ENCODE results near the gene RASSF7. TPM values are rescaled to one million over a fixed set of nuclear protein-coding genes. Genes with fewer than 3 reads are reported as not detected.

The RASSF7 gene
- total and polyA plus RNA-seq, 10 of the 15 experiments (the other 5 are each of a cell fraction or from before 2014, with no cell fraction given): 0.39 to 29.7 (median 13.2) TPM

GRCh38 chr11:581342-581741, 20.6 kb downstream of the RASSF7 start:
- CTCF ChIA-PET: interaction anchor here (0.6 kb wide), 1 partner anchor 32 kb away, joined by 3 read pairs; no protein-coding TSS in a partner anchor
- in situ Hi-C loops (cut with MboI): no loop called here

DNA sequence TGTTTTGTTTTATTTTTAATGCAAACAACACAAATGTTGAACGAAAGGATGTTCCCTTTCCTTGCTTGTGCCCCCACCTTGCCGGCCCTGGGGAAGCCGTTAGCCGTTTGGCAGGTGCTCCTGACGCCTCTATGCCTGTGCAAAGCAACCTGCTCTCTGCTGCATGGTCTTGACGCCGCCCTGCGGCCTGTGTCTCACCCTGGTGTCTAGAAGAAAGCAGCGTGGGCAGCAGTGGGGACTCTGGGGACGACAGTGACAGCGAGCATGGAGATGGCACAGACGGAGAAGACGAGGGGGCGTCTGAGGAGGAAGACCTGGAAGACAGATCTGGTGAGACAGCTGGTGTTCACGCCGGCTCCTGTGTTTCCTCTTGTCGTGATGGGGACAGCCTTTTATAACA, 21.0 kb downstream of the RASSF7 start:
- SMC1A ChIA-PET (ENCODE audit: uncharacterized antibody, unreplicated experiment): no interaction called here

More at GRCh38 chr11:581342-581741, 20.6 kb downstream of the RASSF7 start:
- Histone ChIP-seq H3K4me1 (ENCODE audit: control insufficient read depth, insufficient read depth, low read length) (peaks cover 12% of the 10 kb centered on the region), H3K9ac (ENCODE audit: control insufficient read depth, insufficient read depth, low read length) (no peak overlapping the region), H3K79me2 (ENCODE audit: control insufficient read depth, insufficient read depth, low read length) (peaks cover 51% of the 10 kb centered on the region), H3K4me3 (no peak overlapping the region), H3K27ac (ENCODE audit: control insufficient read depth, insufficient read depth) (no peak overlapping the region), H4K20me1 (ENCODE audit: control insufficient read depth, insufficient read depth) (peaks cover 28% of the 10 kb centered on the region), H3K4me2 (ENCODE audit: control insufficient read depth, insufficient read depth) (no peak overlapping the region), H3K9me3 (replicated peaks; ENCODE audit: control insufficient read depth, insufficient read depth, low read length) (no peaks in the 10 kb centered on the region), H3K36me3 (ENCODE audit: control insufficient read depth in 2 of 2, insufficient read depth in 2 of 2, low read length in 1 of 2) (peaks cover 9 to 19% of the 10 kb centered on the region in 2 experiments), H3K27me3 (replicated peaks in 1 of 2; ENCODE audit: control insufficient read depth in 2 of 2, insufficient read depth in 2 of 2, low read length in 1 of 2) (no peaks in the 10 kb centered on the region), H2AFZ (ENCODE audit: control insufficient read depth, low read depth, low read length) (no peak overlapping the region)
- no peak for FAIRE-seq
- no peak for ATAC-seq
- POLR2A ChIA-PET: interaction anchor here (0.8 kb wide), 1 partner anchor 123 kb away, joined by 4 read pairs; no protein-coding TSS in a partner anchor
- no TSS peak for BruUV-seq (replicated peaks)
- SMC1A ChIA-PET (ENCODE audit: uncharacterized antibody, unreplicated experiment): no interaction called here
- TF ChIP-seq ETV6 (conservative IDR thresholded peaks at IDR 0.05 in 1 of 2, IDR thresholded peaks at IDR 0.05 in 1 of 2; ENCODE audit: borderline replicate concordance in 1 of 2, low read depth in 1 of 2): no peak
- TF ChIP-seq PAX5 (IDR thresholded peaks at IDR 0.05; ENCODE audit: borderline replicate concordance, low read depth, low read length): no peak
- no peak for TF ChIP-seq GABPA (IDR thresholded peaks at IDR 0.05; ENCODE audit: low read depth)
- TF ChIP-seq, protein P1, sequence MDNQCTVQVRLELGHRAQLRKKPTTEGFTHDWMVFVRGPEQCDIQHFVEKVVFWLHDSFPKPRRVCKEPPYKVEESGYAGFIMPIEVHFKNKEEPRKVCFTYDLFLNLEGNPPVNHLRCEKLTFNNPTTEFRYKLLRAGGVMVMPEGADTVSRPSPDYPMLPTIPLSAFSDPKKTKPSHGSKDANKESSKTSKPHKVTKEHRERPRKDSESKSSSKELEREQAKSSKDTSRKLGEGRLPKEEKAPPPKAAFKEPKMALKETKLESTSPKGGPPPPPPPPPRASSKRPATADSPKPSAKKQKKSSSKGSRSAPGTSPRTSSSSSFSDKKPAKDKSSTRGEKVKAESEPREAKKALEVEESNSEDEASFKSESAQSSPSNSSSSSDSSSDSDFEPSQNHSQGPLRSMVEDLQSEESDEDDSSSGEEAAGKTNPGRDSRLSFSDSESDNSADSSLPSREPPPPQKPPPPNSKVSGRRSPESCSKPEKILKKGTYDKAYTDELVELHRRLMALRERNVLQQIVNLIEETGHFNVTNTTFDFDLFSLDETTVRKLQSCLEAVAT (IDR thresholded peaks at IDR 0.05): no peak
- no peak for TF ChIP-seq ESRRA (IDR thresholded peaks at IDR 0.05; ENCODE audit: low read length)
- TF ChIP-seq ZZZ3 (IDR thresholded peaks at IDR 0.05; ENCODE audit: control insufficient read depth, insufficient read length, low read depth): no peak
- no peak for DNase-seq (ENCODE audit: low read depth, low spot score)
- WGBS (ENCODE audit: insufficient coverage, insufficient replicate concordance, low lambda C conversion rate, missing lambda C conversion rate): 98% methylated on average over 14 of the region's 14 CpGs
- intact Hi-C loops (cut with micrococcal nuclease; ENCODE audit: unreplicated experiment): no loop called here
- RAD21 ChIA-PET (ENCODE audit: unreplicated experiment): no interaction called here

More for the DNA sequence above, 21.0 kb downstream of the RASSF7 start:
- ChIA-PET RAD21 (ENCODE audit: unreplicated experiment) (no interaction called here), POLR2A (no interaction called here), CTCF (interaction anchor here (0.6 kb wide), 1 partner anchor 32 kb away, joined by 3 read pairs; no protein-coding TSS in a partner anchor)
- WGBS (ENCODE audit: insufficient coverage, insufficient replicate concordance, low lambda C conversion rate, missing lambda C conversion rate): 95% methylated on average over 17 of the region's 17 CpGs
- no peak for FAIRE-seq
- H3K9me3 ChIP-seq (replicated peaks; ENCODE audit: control insufficient read depth, insufficient read depth, low read length): no peaks in the 10 kb centered on the region
- TF ChIP-seq SIX5 (IDR thresholded peaks at IDR 0.05; ENCODE audit: low read depth, low read length, severe bottlenecking): no peak
- TF ChIP-seq SREBF1 (IDR thresholded peaks at IDR 0.05; ENCODE audit: low read length): no peak
- TF ChIP-seq BCLAF1 (IDR thresholded peaks at IDR 0.05): no peak
- TF ChIP-seq PAX5 (IDR thresholded peaks at IDR 0.05; ENCODE audit: borderline replicate concordance, low read depth, low read length): no peak
- TF ChIP-seq USF2 (IDR thresholded peaks at IDR 0.05; ENCODE audit: borderline replicate concordance, low read depth, low read length): no peak
- no peak for TF ChIP-seq RELA (IDR thresholded peaks at IDR 0.05; ENCODE audit: borderline replicate concordance, partially characterized antibody)
- no peak for TF ChIP-seq NBN (IDR thresholded peaks at IDR 0.05)
- TF ChIP-seq MXI1 (IDR thresholded peaks at IDR 0.05; ENCODE audit: low read depth, low read length): no peak
- no peak overlapping the region for H3K27ac ChIP-seq (ENCODE audit: control insufficient read depth, insufficient read depth)
- intact Hi-C loops (cut with micrococcal nuclease; ENCODE audit: unreplicated experiment): no loop called here
- H3K4me1 ChIP-seq (ENCODE audit: control insufficient read depth, insufficient read depth, low read length): peaks cover 12% of the 10 kb centered on the region
- no peak overlapping the region for H2AFZ ChIP-seq (ENCODE audit: control insufficient read depth, low read depth, low read length)
- in situ Hi-C loops (cut with MboI): no loop called here
- no peak overlapping the region for H3K4me2 ChIP-seq (ENCODE audit: control insufficient read depth, insufficient read depth)
- no peak overlapping the region for H3K9ac ChIP-seq (ENCODE audit: control insufficient read depth, insufficient read depth, low read length)
- TSS peak; percentile 49 for BruUV-seq (replicated peaks)
- peaks cover 28% of the 10 kb centered on the region for H4K20me1 ChIP-seq (ENCODE audit: control insufficient read depth, insufficient read depth)
- H3K27me3 ChIP-seq (replicated peaks in 1 of 2; ENCODE audit: control insufficient read depth in 2 of 2, insufficient read depth in 2 of 2, low read length in 1 of 2): no peaks in the 10 kb centered on the region
- ATAC-seq: no peak
- no peak overlapping the region for H3K4me3 ChIP-seq
- H3K36me3 ChIP-seq (ENCODE audit: control insufficient read depth in 2 of 2, insufficient read depth in 2 of 2, low read length in 1 of 2): peaks cover 9 to 23% of the 10 kb centered on the region in 2 experiments
- H3K79me2 ChIP-seq (ENCODE audit: control insufficient read depth, insufficient read depth, low read length): peaks cover 49% of the 10 kb centered on the region
- DNase-seq (ENCODE audit: low read depth, low spot score): no peak

Measured in GM12878 (cell line).